H7 (cell line): ENCODE data around the gene GNE. TPM values are rescaled to one million over a fixed set of nuclear protein-coding genes. Genes with fewer than 3 reads are reported as not detected.
"Not testable (repeated sequence)": the region's sequence is repeated elsewhere in the genome, so short reads cannot be mapped to it uniquely, and the experiment has no call there.

Source experiments
- DNase-seq: peaks from one replicate; pipeline ENCODE4 v3.0.0; 2012
- H3K27me3 ChIP-seq: 2 replicates; pipeline ENCODE4 v1.6.0; 2011; ENCODE audit warnings: mild to moderate bottlenecking, low read length; ENCODE audit not compliant: control insufficient read depth, insufficient read depth
- H3K36me3 ChIP-seq: replicated peaks from 2 replicates; pipeline ENCODE4 v1.5.1; 2011; ENCODE audit warnings: low read length; ENCODE audit not compliant: control insufficient read depth, insufficient read depth
- H3K4me3 ChIP-seq: 2 replicates; pipeline ENCODE4 v1.5.1; 2011; ENCODE audit warnings: low read depth, mild to moderate bottlenecking, control low read depth, low read length, moderate library complexity; ENCODE audit not compliant: insufficient read depth
- total RNA-seq: library from RNA; depleted of rRNA; stranded (reverse); fragments of >200 nt; shearing (Covaris generic); gene quantifications from 2 replicates; pipeline ENCODE4 v1.2.3, GENCODE V29; 2014

The GNE gene
- total RNA-seq, 1 experiment from 2014 or later = 14.1 TPM

GRCh38 chr9:36247356-36247755, 10.9 kb downstream of the GNE start:
- H3K4me3 ChIP-seq = no peak overlapping the region
- no peaks in the 10 kb centered on the region for H3K27me3 ChIP-seq
- DNase-seq = no peak
- no peaks in the 10 kb centered on the region; the same call in 1 of the 2 replicates for H3K36me3 ChIP-seq

DNA sequence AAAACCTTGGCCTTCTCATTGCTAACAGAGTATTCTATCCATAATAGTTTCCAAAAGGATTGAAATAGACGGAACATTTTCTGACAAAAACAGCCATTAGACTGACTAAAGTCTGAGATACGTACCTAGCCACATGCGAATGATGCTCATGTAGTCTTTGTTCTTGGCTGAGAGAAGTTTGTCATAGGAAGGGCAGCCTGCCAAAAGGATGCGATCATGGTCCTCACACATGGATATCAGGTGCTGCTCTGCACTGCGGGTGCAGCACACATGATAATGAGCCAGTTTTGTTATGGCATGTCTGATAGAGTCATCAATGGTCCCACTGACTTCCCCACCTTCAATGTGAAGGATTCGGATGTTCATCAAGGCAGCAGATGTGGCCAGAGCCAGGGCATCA, 12.3 kb downstream of the GNE start:
- no peak for DNase-seq
- Histone ChIP-seq H3K4me3 (no peak overlapping the region), H3K27me3 (no peaks in the 10 kb centered on the region), H3K36me3 (no peaks in the 10 kb centered on the region; the same call in none of the 2 replicates)

DNA sequence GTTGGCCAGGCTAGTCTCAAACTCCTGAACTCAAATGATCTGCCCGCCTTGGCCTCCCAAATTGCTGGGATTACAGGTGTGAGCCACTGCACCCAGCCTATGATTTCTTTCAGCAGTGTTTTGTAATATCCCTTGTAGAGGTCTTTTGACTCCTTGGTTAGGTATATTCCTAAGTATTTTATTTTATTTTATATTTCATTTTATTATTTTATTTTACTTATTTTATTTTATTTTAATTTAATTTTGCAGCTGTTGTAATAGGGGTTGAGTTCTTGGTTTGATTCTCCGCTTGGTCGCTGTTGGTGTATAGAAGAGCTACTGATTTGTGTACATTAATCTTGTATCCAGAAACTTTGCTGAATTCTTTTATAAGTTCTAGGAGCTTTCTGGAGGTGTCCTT, 18.6 kb downstream of the GNE start:
- not testable (repeated sequence) for H3K27me3 ChIP-seq, DNase-seq, H3K36me3 ChIP-seq, H3K4me3 ChIP-seq

DNA sequence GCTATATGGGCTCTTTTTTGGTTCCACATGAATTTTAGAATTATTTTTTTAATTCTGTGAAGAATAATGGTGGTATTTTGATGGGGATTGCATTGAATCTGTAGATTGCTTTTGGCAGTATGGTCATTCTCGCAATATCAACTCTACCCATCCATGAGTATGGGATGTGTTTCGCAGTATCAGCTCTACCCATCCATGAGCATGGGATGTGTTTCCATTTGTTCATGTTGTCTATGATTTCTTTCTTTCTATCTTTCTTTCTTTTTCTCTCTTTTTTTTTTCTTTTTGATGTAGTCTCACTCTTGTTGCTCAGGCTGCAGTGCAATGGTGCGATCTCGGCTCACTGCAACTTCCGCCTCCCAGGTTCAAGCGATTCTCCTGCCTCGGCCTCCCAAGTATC, 19.0 kb downstream of the GNE start:
- not testable (repeated sequence) for H3K4me3 ChIP-seq, DNase-seq, H3K36me3 ChIP-seq, H3K27me3 ChIP-seq

DNA sequence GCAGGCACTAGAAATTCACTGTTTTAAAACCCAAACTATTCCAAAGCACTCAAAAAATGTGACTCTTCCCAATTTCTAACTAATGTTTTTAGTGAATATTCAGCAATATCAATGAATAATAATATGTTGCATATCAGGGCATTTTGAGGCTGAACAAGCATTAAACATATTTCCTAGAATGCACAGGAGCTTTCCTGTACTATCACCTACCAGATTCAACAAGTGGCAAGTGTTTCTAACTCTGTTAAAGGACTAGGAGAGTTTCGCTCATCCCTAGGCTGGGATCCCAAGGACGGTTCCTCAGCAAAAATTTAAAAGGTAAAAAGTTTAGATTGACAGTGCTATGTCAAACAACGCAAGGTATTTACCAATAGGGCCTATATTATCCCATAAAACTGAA, 21.0 kb downstream of the GNE start:
- DNase-seq = no peak
- H3K27me3 ChIP-seq = no peaks in the 10 kb centered on the region
- H3K36me3 ChIP-seq = no peaks in the 10 kb centered on the region; the same call in 1 of the 2 replicates
- H3K4me3 ChIP-seq = no peak overlapping the region

GRCh38 chr9:36222449-36222848, 35.8 kb downstream of the GNE start:
- no peak for DNase-seq
- Histone ChIP-seq H3K36me3 (peaks cover 23% of the 10 kb centered on the region), H3K27me3 (no peaks in the 10 kb centered on the region), H3K4me3 (no peak overlapping the region)

- DNase-seq = no peak
- peaks cover 23% of the 10 kb centered on the region for H3K36me3 ChIP-seq
- H3K27me3 ChIP-seq = no peaks in the 10 kb centered on the region
These were observed 36.6 kb downstream of the GNE start for GRCh38 chr9:36221667-36222066.

DNA sequence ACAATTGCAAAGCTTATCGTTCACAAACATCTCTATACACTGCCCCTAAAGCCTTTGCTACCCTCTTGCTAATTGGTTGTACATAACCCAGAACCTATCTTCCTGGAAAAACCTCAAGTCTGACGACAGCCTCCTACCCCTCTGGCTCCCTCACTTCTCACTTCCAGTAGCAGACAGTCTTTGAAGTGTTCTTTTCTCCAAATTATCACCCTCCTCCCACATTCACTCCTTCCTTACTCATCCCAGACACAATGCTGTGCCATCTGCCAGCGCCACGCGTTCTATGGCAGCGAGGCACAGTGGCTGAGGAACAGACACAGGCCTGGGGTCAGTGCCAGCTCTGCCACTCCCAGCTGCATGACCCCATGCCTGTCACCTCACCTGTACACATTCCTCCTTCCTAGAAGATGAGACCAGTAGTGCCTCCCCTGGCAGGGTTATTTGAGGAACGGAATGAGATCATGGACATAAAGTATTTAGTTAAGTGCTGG, 39.8 kb downstream of the GNE start:
- no peak overlapping the region for H3K4me3 ChIP-seq
- peaks cover 26% of the 10 kb centered on the region for H3K36me3 ChIP-seq
- no peaks in the 10 kb centered on the region for H3K27me3 ChIP-seq
- no peak for DNase-seq

More at GRCh38 chr9:36221667-36222066, 36.6 kb downstream of the GNE start:
- no peak overlapping the region for H3K4me3 ChIP-seq

GRCh38 chr9:36218011-36218410, 40.2 kb downstream of the GNE start:
- DNase-seq = no peak
- Histone ChIP-seq H3K36me3 (peaks cover 27% of the 10 kb centered on the region), H3K4me3 (no peak overlapping the region), H3K27me3 (no peaks in the 10 kb centered on the region)

DNA sequence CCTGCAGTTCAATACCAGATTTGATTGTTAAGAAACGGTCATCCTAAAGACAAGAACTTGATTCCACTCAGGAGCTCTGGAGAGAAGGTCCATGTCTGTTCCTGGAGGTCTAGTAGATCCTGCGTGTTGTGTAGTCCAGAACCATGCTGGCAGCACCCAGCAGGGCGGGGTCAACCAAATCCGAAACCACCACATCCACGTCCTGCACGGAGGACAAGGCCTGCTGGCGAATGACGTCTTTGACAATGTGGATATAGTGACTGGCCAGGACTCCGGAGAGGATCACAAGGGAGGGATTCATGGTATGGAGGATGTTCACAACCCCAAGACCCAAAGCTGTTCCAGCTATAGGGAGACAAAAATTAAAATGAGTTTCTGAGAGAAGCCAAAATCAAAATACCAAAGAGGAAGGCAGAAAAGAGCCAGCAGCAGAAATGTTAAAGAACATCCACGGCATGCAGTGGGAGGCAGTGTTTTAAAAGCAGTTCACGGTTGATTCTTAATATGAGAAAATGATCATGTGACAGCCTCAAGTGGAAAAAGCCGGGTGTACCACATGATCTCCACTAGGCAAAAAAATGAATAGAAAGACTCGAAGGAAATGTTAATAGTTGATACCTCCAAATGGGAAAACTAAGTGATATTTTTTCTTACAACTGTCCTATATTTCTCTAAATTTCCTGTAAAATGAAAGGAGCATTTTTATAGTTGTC, 40.8 kb downstream of the GNE start:
- peaks cover 22% of the 10 kb centered on the region for H3K36me3 ChIP-seq
- DNase-seq = no peak
- no peak overlapping the region for H3K4me3 ChIP-seq
- no peaks in the 10 kb centered on the region for H3K27me3 ChIP-seq

GRCh38 chr9:36214571-36214970, 43.7 kb downstream of the GNE start:
- DNase-seq = no peak
- Histone ChIP-seq H3K27me3 (no peaks in the 10 kb centered on the region), H3K36me3 (peaks cover 21% of the 10 kb centered on the region), H3K4me3 (no peak overlapping the region)

DNA sequence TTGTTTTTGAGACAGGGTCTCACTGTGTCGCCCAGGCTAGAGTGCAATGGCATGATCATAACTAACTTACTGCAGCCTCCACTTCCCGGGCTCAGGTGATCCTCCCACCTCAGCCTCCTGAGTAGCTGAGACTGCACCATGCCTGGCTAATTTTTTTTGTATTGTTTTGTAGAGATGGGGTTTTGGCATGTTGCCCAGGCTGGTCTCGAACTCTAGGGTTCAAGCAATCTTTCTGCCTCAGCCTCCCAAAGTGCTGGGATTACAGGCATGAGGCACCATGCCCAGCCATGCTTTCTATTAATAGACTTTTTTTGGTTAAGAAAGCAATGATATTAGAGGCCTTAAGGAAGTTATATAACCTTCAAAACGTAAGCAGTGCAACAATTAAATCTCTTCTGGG, 44.3 kb downstream of the GNE start:
- H3K36me3 ChIP-seq = peaks cover 22% of the 10 kb centered on the region
- H3K4me3 ChIP-seq = no peak overlapping the region
- DNase-seq = no peak
- no peaks in the 10 kb centered on the region for H3K27me3 ChIP-seq

DNA sequence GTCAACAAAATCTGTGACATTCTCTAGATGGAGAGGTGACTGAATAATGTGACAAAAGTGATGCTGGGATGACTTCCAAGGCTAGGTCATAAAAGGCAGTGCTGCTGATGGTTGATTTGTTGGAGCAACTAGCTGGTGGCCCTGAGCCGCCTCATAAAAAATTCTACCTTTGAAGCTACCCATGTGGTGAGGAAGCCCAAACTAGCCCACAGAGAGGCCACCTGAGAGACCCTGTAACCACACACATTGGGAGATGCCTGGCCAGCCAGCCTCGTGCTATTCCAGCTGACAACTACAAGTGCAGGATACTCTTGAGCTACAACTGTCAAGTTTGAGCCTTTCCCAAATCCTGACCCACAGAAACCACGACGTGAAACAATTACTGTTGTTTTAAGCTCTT, 44.9 kb downstream of the GNE start:
- H3K27me3 ChIP-seq = no peaks in the 10 kb centered on the region
- no peak overlapping the region for H3K4me3 ChIP-seq
- DNase-seq = no peak
- peaks cover 24% of the 10 kb centered on the region for H3K36me3 ChIP-seq

GRCh38 chr9:36211510-36211909, 46.7 kb downstream of the GNE start:
- Histone ChIP-seq H3K27me3 (no peaks in the 10 kb centered on the region), H3K36me3 (peaks cover 32% of the 10 kb centered on the region), H3K4me3 (no peak overlapping the region)
- DNase-seq = no peak

DNA sequence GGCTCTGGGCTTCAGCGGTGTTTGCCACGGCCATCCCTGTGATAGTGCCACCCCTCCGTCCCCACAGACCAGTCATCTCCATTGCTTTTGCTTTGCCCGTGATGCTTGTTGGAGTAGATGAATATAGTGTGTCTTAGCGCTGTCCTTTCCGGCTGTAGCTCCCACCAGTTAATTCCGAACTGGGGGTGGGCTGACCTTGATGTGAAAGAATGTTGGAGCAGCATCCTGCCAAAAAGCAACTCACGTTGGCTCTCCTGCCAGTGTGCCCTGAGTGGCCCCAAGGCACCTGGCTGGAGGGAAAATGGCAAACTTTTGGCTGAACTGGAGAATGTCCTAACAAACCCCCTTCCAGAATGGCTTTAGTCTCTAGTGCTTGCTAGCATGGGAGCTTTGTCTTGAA, 47.5 kb downstream of the GNE start:
- Histone ChIP-seq H3K27me3 (no peaks in the 10 kb centered on the region), H3K36me3 (peaks cover 36% of the 10 kb centered on the region), H3K4me3 (no peak overlapping the region)
- no peak for DNase-seq
